ENCODE measurements around the gene TCF25. TPM values are rescaled to one million over a fixed set of nuclear protein-coding genes. Genes with fewer than 3 reads are reported as not detected.
"Not testable (repeated sequence)": the region's sequence is repeated elsewhere in the genome, so short reads cannot be mapped to it uniquely, and the experiment has no call there.

TCF25 gene
- polyA plus RNA-seq, 1 donor: 100 TPM

- no peak for DNase-seq (ENCODE audit: low read depth)
These were observed 30.6 kb downstream of the TCF25 start for GRCh38 chr16:89903908-89904515.

DNA sequence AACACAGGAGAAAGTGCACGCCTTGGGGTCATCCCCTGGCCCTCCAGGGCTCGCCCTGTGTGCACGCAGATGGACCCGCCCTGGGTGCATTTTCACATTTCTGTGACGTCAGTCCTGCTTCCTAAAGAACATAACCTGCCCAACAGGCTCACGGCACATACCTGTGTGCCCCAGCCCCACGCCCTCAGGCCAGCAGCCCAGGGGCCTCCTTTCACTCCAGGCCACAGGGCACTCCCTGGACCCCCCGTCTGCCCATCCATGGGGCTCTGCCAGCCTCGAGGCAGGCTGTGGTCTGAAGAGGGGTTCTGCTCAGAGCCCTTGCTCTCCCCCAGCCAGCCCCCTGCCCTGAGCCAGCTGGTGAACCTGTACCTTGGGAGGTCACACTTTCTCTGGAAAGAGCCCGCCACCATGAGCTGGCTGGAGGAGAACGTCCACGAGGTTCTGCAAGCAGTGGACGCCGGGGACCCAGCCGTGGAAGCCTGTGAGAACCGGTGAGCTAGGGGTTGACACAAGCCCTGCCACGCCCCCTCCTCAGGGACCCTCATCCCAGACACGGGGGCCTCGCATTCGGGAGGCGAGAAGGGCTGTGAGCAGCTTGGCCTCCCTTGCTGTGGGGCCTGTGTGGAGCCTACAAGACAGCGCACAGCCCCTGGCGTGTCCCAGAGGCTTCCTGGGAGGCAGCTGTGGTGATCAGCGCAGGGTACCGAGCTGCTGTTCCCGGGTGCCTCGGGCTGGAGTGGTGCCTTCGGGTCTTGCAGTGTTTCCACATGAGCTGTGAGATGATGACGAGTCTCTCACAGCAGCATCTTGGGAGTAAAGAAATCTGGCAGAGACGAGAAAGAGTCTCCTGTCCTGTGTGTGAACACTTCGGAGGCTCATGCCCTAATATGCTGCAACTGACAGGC lies 31.5 kb downstream of the TCF25 start:
- DNase-seq (ENCODE audit: low read depth): no peak

DNA sequence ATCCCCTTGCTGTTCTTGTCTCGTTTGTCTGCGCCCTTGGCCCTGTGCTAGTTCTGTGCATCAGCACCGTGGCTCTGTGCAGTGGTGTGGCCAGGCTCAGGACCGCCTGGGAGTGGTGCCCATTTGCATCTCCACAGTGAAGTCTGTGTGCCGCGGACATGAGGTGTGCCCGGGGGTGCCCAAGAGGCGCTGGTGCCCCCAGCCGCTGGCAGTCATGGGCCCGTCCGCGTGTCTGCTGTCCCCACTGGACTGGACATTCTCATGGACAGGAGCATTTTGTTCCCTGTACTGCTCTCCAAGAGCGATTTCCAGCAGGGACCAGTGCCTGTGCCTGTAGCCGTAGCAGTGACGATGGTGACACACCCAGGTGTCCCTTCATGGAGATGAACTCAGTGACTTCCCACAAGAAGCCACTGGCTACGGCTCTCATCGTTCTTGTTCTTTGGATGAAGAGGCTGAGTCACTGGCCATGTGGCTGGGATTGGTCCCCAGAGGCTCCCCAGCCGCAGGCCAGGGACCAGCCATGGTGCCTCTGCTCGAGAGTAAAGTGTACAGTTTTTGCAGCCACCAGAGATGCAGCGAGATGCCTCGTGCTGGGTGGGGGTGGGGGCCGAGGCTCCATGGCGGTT lies 32.2 kb downstream of the TCF25 start:
- DNase-seq (ENCODE audit: low read depth): no peak

GRCh38 chr16:89906140-89907025 lies 33.0 kb downstream of the TCF25 start:
- DNase-seq (ENCODE audit: low read depth): no peak

DNA sequence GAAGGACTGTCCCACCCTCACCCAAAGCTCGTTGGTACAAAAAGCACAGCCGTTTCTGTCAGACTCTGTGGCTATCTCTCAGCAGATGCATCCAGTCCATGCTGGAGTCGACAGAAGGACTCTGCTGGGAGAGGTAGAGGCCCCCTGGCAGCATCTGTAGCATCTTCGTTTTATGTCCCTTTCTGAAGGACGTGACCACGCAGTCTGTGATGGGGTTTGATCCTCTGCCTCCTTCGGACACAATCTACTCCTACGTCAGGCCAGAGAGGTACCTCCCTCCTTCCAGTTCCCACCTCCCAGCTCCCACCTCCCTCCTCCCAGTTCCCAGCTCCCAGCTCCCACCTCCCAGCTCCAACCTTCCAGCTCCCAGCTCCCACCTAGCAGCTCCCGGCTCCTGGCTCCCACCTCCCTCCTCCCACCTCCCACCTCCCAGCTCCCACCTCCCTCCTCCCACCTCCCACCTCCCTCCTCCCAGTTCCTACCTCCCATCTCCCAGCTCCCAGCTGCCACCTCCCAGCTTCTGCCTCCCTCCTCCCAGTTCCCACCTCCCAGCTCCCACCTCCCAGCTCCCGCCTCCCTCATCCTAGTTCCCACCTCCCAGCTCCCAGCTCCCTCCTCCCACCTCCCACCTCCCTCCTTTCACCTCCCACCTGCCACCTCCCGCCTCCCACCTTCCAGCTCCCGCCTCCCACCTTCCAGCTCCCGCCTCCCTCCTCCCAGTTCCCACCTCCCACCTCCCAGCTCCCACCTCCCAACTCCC lies 33.8 kb downstream of the TCF25 start:
- no peak for DNase-seq (ENCODE audit: low read depth)

GRCh38 chr16:89908236-89908635 lies 34.8 kb downstream of the TCF25 start:
- no peak for DNase-seq (ENCODE audit: low read depth)

DNA sequence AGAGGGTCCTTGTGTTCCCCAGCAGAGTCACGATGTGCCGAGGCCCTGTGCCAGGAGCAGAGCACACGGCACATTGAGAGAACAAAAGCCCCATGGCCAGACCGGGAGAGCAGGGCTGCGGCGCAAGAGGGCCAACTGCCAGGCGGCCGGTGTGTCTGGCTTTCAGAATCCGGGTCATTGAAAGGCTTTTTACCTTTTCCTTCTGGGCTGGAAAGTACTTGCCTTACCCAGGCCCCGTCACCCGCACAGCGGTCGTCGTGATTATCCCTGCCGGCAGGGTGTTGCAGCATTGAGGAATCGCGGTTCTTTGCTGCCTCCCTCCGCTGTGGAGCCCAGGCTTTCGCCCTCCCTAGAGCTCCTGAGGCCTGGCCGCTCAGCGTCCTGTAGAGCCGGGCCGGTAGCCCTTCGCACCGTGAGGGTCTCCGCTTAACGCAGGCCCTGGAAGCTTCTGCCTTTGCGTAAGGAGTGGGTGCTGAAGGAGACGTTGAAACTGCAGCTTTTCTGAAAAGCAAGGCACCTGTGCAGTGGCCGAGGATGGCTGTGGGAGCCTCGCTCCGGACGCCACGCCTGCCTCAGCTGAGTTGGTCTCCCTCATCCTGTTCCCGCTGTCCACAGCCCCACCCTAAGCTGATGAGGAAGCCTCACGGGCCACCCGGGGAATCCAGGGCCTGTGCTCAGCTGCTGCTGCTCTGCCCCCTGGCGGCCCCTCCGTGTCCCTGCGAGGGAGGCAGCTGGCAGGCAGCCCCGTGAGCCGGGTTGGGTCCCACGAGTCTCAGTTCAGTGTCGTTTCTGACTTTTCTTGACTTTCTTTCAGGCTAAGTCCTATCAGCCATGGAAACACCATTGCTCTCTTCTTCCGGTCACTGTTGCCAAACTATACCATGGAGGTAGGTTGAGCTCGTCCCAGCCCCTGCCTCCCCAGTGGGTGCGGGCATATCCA lies 36.7 kb downstream of the TCF25 start:
- no peak for DNase-seq (ENCODE audit: low read depth)

- no peak for DNase-seq (ENCODE audit: low read depth)
These were observed 37.4 kb downstream of the TCF25 start for GRCh38 chr16:89910717-89911354.

DNA sequence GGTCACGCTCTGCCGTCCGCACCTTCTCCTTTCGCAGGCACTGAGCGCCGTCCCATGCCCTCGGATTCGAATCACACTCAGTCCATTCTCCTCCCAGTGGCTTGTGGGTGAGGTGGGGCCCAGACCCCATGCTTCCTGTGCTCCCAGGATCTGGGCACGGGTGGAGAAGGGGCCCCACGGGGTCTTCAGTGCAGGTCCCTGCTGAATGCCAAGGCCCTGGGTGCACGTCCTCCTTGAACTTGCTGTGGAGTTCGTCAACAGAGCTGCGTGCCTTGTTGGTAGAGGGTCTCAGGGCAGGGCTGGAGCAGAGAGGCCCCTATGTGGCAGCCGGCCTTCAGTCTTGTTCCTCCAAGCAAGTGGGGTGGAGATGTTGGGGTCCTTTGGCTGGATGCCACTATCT lies 38.0 kb downstream of the TCF25 start:
- DNase-seq (ENCODE audit: low read depth): no peak

DNA sequence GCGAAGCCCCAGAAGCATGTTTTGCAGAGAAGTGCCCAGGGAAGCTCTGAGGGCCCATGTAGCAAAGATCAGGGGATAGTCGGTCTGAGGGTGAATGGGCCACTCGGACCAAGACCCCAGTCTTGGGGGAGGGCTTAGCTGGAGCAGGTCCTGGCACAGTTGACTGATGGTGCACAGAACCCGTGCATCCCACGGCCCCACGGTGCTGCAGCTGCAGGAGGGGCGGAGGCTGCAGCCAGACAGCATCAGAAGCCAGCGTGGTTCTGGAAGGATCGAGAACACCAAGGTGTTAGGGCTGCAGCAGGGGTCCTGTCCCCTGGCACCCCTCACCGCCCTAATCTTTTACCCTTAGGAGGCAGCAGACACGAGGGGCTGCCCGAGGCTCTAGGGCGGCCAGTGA lies 38.8 kb downstream of the TCF25 start:
- DNase-seq (ENCODE audit: low read depth): no peak

DNA sequence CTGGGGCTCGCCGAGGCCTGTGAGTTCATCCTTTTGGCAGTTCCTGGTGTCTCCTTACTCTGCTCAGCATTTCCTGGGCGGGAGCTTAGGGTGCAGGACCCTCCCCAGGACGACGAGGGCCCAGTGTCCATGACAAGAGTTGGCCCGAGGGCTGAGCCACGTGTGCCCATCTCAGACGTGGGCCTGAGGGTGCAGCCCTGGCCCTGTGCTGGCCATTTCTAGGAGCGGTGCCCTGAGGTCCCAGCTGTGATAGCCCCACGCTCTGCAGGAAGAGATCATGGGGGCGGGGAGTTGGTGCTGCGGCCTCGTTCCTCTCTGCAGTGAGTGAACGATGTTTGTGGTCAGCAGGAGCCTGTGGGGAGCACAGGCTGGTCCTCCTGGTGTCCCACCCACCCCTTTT lies 39.2 kb downstream of the TCF25 start:
- DNase-seq (ENCODE audit: low read depth): no peak

DNA sequence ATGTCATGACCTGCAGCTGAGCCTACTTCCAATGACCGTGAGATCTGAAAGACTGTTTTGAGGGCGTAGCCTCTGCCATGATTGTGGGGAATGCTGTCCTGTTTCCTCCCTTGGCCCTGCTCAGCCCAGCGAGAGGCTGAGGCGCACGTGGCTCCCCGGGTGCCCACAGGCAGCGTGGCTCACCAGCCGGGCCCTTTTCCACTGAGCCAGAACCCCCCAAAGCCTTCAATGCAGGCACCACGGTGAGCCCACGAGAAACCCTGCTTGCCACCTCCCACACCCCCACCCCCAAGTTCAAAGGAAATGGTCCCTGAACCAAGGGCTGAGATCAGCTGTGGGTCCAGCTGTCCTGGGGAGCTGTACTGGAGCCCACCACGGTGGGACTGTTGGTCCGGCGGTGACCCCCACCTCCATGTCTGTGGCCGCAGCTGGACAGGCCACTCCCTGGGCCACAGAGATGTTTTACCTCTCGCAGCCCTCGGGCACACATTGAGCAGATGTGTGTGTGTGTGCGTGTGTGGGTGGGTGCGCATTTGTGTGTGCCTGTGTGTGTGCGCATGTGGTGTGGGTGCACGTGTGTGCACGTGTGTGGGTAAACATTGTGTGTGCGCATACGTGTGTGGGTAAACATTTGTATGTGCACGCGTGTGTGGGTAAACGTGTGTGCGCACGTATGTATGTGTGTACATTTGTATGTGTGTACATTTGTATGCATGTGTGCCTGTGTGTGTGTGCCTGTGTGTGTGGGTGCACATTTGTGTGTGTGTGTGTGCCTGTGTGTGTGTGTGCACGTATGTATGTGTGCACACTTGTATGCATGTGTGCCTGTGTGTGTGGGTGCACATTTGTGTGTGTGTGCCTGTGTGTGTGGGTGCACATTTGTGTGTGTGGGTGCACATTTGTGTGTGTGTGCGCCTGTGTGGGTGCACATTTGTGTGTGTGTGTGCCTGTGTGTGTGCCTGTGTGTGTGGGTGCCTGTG lies 40.3 kb downstream of the TCF25 start:
- DNase-seq (ENCODE audit: low read depth): no peak

- DNase-seq (ENCODE audit: low read depth): not testable (repeated sequence)
These were observed 41.4 kb downstream of the TCF25 start for GRCh38 chr16:89914642-89915285.

- DNase-seq (ENCODE audit: low read depth): no peak
These were observed 42.2 kb downstream of the TCF25 start for GRCh38 chr16:89915303-89916232.

GRCh38 chr16:89917773-89918452 lies 44.5 kb downstream of the TCF25 start:
- no peak for DNase-seq (ENCODE audit: low read depth)

Data from forelimb muscle (tissue), 1 donor.